Erythroblast (primary cell): ENCODE results near the gene FBXO31.

ENCODE experiments used
- GATA1 ChIP-seq: IDR thresholded peaks from 2 replicates; pipeline ENCODE4 v1.6.1; 2011; ENCODE audit warnings: low read depth, mild to moderate bottlenecking, control low read depth, low read length, moderate library complexity
- POLR2A ChIP-seq: IDR thresholded peaks from 2 replicates; pipeline ENCODE4 v1.6.1; 2011; ENCODE audit warnings: mild to moderate bottlenecking, low read length

GRCh38 chr16:87359121-87359520, 24.5 kb downstream of the FBXO31 start:
- TF ChIP-seq POLR2A, result no peak
- no peak for TF ChIP-seq GATA1
